ENCODE data around the gene KRTAP2-4.

DNA sequence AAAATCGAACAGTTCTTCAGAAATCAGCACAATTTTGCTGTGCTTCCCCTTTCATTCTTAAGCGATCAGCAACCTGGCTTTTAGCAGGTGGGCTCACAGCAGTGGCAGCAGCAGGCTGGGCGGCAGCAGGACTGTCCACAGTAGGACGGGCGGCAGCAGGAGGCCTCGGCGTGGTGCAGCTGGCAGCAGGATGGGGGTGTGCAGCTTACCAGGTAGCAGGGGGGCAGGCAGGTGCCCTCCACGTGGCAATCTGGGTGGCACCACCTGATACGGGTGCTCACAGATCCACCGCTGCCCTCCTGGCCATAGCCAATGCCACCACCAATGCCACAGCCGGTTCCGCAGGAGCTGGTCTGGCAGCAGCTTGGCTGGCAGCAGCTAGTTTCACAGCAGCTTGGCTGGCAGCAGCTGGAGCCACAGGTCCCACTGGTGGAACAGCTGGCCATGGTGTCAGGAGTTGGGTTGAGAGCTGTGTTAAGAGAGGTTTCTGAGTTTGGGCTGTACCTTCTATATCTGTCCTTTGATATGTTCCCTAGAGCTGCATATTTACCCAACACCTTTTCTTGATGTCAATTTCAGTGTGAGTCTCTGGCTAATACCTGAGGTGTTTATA, 35.9 kb downstream of the KRTAP2-4 start, which contains the start of gene KRTAP1-4:
- no peak for TF ChIP-seq FOXP2 (optimal IDR thresholded peaks at IDR 0.05; ENCODE audit: borderline replicate concordance, extremely low read depth, extremely low read length, insufficient read depth)
- TF ChIP-seq TAF1 (IDR thresholded peaks at IDR 0.05; ENCODE audit: borderline replicate concordance, insufficient read depth, low read length) = no peak

Data from PFSK-1 (cell line).